ENCODE data around the gene DRAXIN. TPM values are rescaled to one million over a fixed set of nuclear protein-coding genes. Genes with fewer than 3 reads are reported as not detected.

The DRAXIN gene
- total RNA-seq, 4 donors from 2014 or later, result not detected

DNA sequence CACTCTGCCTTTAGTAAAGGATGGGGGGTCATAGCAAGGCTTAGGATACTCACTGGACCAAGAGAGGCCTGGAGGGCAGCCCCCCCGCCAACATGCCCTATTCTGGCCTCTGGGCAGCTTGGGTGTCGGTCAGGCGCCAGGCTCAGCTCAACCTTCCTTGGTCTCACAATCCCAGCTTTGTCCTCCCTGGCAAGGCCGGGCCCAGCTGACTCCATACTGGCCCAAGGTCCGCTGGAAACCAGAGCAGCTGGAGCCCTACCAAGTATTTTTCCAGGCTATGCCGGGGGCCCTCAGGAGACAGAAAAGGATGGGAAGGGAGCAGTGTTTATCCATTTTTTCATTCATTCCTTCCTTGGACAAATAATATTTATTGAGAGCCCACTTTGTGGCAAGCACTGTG is 43.5 kb upstream of the DRAXIN start:
- ATAC-seq (no peak), DNase-seq (peak in 1 of 2 donors; percentile 43)
- Histone ChIP-seq H3K4me3 (no peak overlapping the region), H3K9me3 (no peaks in the 10 kb centered on the region), H3K27me3 (peaks cover 13 to 24% (median 18%) of the 10 kb centered on the region in 3 donors), H3K4me1 (peaks cover 10 to 13% of the 10 kb centered on the region in 2 donors), H3K36me3 (no peaks in the 10 kb centered on the region), H3K27ac (no peak overlapping the region)
- in situ Hi-C loops (cut with MboI; ENCODE audit: low sequenced_read_pairs in 4 of 4) (loop anchor here (10.0 to 25.0 kb wide), 6 partner anchors 311 to 613 kb away; partner anchors contain the start of gene MASP2 (in 1 of the 4)), intact Hi-C loops (cut with DNase I; ENCODE audit: low total_unique reads) (no loop called here)
- TF ChIP-seq CTCF (IDR thresholded peaks at IDR 0.05 in 4 of 5, conservative IDR thresholded peaks at IDR 0.05 in 1 of 5), result no peak
- no peak for TF ChIP-seq POLR2A (IDR thresholded peaks at IDR 0.05)

- Histone ChIP-seq H3K4me3 (peak overlapping the region in 1 of 4 donors; percentile 28), H3K4me1 (peaks cover 10 to 13% of the 10 kb centered on the region in 2 donors), H3K9me3 (no peaks in the 10 kb centered on the region), H3K36me3 (no peaks in the 10 kb centered on the region), H3K27ac (no peak overlapping the region), H3K27me3 (peaks cover 13 to 24% (median 18%) of the 10 kb centered on the region in 3 donors)
- in situ Hi-C loops (cut with MboI; ENCODE audit: low sequenced_read_pairs in 4 of 4), result loop anchor here (10.0 to 25.0 kb wide), 6 partner anchors 311 to 614 kb away; partner anchors contain the start of gene MASP2 (in 1 of the 4)
- intact Hi-C loops (cut with DNase I; ENCODE audit: low total_unique reads), result no loop called here
- DNase-seq (peak in 1 of 2 donors; percentile 33), ATAC-seq (no peak)
- TF ChIP-seq POLR2A (IDR thresholded peaks at IDR 0.05), result no peak
- no peak for TF ChIP-seq CTCF (IDR thresholded peaks at IDR 0.05 in 4 of 5, conservative IDR thresholded peaks at IDR 0.05 in 1 of 5)
Observed at GRCh38 chr1:11648732-11649158, 42.8 kb upstream of the DRAXIN start.

- intact Hi-C loops (cut with DNase I; ENCODE audit: low total_unique reads), result no loop called here
- ATAC-seq, result no peak
- no peak overlapping the region for H3K27ac ChIP-seq
- no peak for DNase-seq
- H3K4me1 ChIP-seq, result peaks cover 10 to 13% of the 10 kb centered on the region in 2 donors
- no peaks in the 10 kb centered on the region for H3K36me3 ChIP-seq
- peak overlapping the region in 1 of 4 donors; percentile 28 for H3K4me3 ChIP-seq
- H3K27me3 ChIP-seq, result peaks cover 13 to 24% (median 18%) of the 10 kb centered on the region in 3 donors
- H3K9me3 ChIP-seq, result no peaks in the 10 kb centered on the region
- in situ Hi-C loops (cut with MboI; ENCODE audit: low sequenced_read_pairs in 4 of 4), result loop anchor here (10.0 to 25.0 kb wide), 6 partner anchors 312 to 614 kb away; partner anchors contain the start of gene MASP2 (in 1 of the 4)
- TF ChIP-seq CTCF (IDR thresholded peaks at IDR 0.05 in 4 of 5, conservative IDR thresholded peaks at IDR 0.05 in 1 of 5) (no peak), POLR2A (IDR thresholded peaks at IDR 0.05) (no peak)
Observed at GRCh38 chr1:11649237-11649623, 42.3 kb upstream of the DRAXIN start.

- TF ChIP-seq POLR2A (IDR thresholded peaks at IDR 0.05) (no peak), CTCF (IDR thresholded peaks at IDR 0.05 in 4 of 5, conservative IDR thresholded peaks at IDR 0.05 in 1 of 5) (no peak)
- H3K4me1 ChIP-seq, result peaks cover 10 to 13% of the 10 kb centered on the region in 2 donors
- no peaks in the 10 kb centered on the region for H3K9me3 ChIP-seq
- DNase-seq (no peak), ATAC-seq (no peak)
- peaks cover 13 to 24% (median 18%) of the 10 kb centered on the region in 3 donors for H3K27me3 ChIP-seq
- no peak overlapping the region for H3K27ac ChIP-seq
- in situ Hi-C loops (cut with MboI; ENCODE audit: low sequenced_read_pairs in 4 of 4) (loop anchor here (10.0 to 25.0 kb wide), 6 partner anchors 312 to 615 kb away; partner anchors contain the start of gene MASP2 (in 1 of the 4)), intact Hi-C loops (cut with DNase I; ENCODE audit: low total_unique reads) (loop anchor here (1.0 kb wide), 1 partner anchor 70 kb away; no protein-coding TSS in a partner anchor)
- no peak overlapping the region for H3K4me3 ChIP-seq
- H3K36me3 ChIP-seq, result no peaks in the 10 kb centered on the region
Observed at GRCh38 chr1:11649624-11650330, 41.7 kb upstream of the DRAXIN start.
